GM21447 (cell line): Measurements from ENCODE around the gene ERBIN.
A peak's percentile ranks its signal among the peaks of the same experiment; 100 is the strongest.
"Not testable (repeated sequence)": the region's sequence is repeated elsewhere in the genome, so short reads cannot be mapped to it uniquely, and the experiment has no call there.

Experiments used
- ATAC-seq: cut with Tn5 transposase; IDR thresholded peaks from one replicate; pipeline ENCODE4 v1.9.1; 2021; ENCODE audit not compliant: unreplicated experiment

Gene ERBIN

DNA sequence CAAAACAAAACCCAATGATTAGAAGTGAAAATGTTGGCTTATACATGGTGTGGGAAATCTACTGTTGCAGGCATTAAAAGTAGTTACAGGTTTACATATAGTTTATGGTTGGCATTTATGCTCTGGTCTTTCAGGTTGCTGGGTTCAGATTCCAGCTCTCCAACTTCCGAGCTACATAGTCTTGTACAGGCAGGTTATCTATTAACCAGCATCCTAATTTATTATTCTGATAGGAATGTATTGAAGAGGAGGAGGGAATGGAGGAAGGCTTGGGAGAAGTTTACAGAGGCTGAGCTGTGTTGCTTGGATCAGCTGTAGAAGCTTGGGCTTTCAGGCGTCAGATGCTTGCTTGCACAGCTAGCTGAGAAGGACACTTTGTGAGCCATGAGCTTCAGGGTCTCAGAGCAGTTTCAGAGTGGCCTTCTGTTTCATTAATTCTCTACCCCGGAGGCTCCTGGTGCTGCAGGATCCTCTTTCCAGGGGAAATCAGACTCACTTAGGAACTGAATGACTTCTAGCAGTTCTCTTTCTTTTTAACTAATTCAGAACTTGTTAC lies 11.7 kb upstream of the ERBIN start:
- ATAC-seq: no peak

DNA sequence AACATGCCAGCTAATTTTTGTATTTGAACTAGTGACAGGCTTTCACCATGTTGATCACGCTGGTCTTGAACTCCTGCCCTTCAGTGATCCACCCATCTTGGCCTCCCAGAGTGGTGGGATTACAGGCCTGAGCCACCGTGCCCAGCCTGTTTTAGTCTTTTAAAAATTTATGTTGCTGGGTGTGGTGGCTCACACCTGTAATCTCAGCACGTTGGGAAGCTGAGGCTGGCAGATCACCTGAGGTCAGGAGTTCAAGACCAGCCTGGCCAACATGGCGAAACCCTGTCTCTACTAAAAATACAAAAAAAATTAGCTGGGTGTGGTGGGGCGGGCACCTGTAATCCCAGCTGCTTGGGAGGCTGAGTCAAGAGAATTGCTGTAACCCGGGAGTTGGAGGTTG lies 10.7 kb upstream of the ERBIN start:
- not testable (repeated sequence) for ATAC-seq

DNA sequence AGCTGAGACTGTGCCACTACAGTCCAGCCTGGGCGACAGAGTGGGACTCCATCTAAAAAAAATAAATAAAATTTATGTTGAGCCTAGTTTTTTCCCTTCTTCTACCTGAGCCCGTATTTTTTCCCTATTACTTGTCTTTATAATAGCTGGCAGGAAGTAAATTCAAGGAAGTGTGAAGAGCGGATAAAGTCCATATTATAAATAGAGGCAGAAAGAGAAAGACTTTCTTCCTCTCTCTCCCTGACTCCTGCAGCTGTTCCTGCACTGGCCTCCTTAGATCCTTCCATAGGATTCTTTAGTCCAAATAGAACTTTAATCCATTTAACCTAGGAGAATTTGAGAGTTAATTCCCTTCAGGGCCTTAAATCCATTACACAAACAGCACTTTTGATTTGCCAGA lies 10.3 kb upstream of the ERBIN start:
- ATAC-seq: no peak

DNA sequence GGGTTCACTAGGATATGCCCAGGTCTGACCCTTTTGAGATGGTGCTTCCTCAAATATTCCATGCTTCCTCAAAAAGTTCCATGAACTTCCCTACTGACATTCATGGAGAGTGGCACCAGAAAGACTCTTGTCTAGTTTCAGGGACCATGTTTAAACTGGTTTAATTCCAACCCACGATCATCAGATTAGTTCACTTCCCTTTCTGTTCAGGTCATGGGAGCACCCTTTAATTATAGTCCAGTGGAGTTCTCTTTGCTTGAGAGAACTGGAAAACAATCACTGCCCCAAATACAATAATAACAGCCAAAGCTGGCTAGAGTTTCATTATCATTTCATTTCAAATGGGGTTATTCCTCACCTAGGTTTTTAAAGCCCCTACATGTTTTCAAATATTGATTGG lies 9.7 kb upstream of the ERBIN start:
- ATAC-seq: no peak

DNA sequence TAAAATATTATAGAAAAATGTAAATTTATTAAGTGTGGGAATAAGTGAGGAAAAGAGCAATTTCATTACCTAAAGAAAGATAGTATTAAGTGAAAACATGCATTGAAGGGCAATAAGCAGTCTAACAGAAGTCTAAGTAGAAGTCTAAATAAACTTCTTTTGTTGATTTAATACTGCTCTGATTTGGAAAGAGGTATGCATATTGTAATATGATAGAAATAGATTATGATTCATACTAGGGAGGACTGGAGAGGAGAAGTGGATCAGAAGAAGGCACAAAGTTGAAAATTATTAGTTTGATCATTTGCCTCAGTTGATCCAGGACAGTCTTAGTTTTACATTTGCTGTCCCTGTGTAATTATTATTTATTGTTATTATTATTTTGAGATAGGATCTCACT lies 6.6 kb upstream of the ERBIN start:
- no peak for ATAC-seq

DNA sequence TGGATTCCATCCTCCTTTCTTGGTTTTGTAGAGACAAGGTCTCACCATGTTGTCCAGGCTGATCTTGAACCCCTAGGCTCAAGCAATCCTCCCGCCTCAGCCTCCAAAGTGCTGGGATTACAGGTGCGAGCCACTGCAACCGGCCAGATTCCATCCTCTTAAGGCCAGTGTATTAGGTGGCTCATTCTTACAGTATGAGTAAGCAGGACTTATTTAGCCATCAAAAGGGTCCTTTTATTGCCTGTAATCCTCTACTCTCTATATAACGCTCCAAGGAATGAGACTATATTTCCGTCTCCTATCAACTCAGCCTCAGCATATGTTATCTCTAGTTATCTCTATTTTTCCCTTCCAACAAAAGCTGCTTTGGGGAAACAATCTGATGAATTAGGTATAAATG lies 3.0 kb upstream of the ERBIN start:
- ATAC-seq: no peak

DNA sequence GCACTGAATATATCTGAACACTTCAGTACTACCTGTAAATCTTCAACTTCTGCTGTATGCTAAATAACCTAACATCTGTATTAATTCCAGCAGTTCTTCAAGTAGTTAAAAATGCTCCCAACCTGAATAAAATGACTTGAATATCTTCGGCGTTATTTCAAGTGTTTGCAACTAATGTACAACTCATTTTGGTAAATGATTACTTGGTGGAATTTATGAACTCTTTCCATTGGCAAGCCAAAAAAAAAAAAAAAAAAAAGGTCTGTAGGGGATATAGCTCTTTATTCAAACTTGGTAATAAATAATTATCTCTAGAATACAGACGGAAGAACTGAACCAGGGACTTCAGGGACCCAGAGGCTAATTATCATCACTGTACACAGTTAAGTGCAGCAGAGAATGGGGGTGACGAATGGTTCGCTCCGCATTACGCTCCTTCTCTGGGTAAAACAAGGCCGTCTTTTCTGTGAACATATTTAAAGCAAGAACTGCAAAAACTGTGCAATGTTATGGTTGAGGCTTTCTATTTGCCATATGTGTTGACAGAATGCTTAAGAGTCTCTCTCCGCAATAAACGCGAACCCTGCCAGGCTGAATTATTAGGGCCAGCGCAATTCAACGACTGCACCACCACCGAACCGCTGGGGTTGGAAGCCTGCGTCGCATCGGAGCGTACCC lies 1.9 kb upstream of the ERBIN start:
- ATAC-seq: no peak

DNA sequence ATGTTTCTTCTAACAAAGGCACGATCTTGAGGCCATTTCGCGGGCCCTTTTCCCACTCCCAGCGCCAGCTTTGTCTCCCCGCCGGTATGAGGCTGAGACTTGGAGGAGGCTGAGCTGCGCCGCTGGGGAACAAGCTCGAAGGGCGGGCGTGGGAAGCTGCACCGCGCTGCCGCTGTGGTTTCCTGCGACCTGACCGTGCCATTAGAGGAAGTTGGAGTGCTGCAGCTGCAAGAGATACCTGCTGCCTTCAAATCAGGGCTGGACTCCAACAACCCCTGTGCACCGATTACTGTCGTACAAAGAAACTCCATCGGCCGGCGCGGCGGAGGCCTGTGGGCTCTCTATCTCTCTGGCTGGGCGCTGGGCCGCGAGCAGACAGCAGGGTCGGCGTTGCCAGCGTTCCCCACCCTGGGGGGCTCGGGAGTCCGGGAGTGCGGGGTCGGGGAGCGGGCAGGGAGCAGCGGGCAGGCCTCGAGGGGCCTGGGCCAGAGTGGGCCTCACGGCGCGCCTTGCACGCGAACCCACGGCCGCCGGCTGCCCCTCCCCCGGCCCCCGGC lies 1.3 kb upstream of the ERBIN start:
- peak; percentile 68 for ATAC-seq

DNA sequence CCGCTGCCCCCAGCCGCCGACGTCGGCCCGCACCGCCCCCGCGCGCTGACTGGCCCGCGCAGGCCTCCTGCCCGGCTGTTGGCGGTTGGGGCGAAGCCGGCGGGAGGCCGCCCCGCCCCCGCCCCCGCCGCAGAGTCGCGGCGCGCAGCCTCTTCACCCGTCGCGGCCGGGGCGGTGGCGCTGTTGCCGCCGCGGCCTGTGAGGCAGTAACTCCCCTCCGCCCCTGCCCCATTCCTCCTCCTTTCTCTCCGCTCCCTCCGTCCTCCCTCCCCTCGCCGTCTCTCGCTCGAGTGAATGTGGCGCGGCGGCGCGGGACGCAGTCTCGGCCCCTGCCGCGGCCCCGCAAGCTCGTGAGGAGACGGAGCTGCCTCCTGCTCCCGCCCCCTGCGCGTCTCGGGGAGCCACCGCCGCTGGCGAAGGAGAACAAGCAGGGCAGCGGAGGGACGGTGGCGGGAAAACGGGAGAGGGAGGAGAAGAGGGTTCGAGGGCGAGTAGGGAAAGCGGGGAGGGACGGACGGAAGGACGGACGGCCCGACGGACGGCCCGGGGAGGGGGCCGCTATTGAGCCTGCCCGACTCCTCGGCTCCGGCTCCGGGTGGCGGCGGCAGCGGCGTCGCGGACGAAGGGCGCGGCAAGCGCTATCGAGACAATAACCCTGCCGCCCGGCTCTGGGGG lies 637 bp upstream of the ERBIN start:
- peak; percentile 49 for ATAC-seq

DNA sequence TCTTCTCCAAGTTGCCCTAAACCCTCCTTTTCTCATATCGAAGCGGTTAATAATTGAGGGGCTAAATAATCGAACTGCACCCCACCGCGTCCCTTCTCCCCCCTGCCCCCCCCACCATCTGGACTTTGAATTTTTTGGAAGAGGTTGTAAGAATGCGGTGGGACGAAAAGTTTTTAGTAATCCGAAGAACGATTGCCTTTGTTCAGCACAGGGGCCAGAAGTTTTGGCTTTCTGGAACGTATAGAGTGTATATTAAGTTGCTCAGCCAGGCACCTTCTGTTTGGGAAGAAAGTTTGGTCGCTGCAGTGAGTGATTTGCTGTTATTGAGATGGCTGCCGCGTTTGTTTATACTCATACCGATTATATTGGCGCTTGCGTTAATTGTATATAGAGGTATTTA lies 518 bp downstream of the ERBIN start:
- ATAC-seq: no peak

DNA sequence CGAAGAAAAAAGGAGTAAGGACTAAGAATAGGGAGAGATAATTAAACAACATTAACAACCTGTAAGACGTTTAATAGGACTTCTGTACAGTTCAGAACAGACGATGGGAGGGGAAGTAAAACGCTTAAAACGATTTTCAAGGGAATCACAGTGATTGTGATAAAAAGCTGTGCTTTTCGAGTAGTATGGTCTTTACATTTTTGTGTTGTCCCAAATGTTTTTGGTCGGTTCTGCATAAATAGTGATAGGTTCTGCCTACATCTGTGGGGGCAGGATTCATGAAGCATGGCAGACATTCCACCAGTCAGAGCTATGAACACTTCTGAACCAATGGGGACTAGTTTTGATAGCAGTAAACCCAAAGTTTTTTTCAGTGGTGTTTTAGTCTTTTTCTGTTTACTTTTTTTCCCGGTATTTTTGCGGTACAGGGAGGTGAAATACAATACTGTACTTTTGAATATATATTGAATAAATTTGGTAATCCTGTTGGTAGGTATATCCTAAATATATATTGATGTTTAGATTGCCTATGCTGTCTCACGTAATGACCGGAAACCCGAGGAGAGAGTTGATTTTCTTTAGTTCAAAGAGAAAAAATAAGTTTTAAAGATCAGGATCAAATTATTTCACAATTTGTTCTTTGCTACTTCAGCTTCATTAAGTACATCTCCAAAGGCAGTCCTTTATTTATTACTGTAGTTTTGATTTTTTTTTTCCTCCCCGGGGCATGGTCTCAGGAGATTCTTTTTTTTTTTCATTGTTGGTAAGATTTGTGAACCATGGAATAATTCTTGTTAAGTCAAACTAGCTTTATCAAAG lies 1.3 kb downstream of the ERBIN start:
- peak; percentile 18 for ATAC-seq

DNA sequence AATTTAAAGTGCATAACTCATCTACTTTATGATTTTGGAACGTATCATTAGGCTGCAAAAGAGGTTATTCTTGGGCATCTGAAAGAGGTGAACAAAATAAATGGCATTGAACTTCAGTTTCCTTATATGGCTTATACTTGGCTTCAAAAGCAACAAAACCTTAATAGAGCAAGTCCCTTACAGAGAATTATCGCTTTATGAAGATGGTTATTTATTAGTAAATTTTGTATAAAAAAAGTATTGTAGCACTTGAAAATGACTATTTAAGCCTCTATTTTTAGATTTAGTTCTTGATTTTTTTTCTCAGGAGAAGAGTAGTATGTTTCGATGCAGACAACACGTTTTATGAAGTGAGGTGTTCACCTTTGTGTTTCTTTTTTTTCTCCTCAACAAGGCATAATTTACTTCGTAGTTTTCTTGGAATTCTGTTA lies 2.0 kb downstream of the ERBIN start:
- ATAC-seq: no peak

DNA sequence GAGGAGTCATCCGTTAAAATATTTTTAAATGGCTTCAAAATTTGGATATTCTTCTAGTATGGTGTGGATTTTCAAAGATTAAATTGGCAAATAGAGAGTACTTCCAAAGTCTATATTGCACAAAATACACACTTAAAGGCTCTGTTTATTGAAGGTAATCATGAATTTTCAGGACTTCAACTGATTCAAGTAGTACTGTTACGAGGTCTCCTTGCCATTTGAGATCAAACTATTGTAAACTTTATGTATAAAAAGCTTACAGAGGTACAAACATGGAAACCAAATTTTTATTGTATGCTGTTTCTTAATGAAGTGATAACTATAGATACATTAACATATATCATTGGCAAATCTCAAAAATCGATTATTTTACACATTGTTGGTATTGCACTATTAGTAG lies 2.5 kb downstream of the ERBIN start:
- ATAC-seq: no peak

DNA sequence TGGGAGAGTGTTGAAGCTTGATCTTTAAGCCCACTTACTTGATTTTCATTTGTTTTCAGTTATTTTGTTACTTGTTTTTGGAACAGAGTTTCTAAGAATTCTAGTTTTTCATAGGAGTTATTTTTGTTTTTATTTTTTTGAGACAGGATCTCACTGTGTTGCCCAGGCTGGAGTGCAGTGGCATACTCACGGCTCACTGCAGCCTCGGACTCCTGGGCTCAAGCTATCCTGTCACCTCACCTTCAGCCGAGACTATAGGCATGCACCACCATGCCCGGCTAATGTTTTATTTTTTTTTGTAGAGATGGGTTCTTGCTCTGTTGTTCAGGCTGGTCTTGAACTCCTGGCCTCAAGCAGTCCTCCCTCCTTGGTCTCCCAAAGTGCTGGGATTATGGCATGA lies 6.3 kb downstream of the ERBIN start:
- no peak for ATAC-seq

DNA sequence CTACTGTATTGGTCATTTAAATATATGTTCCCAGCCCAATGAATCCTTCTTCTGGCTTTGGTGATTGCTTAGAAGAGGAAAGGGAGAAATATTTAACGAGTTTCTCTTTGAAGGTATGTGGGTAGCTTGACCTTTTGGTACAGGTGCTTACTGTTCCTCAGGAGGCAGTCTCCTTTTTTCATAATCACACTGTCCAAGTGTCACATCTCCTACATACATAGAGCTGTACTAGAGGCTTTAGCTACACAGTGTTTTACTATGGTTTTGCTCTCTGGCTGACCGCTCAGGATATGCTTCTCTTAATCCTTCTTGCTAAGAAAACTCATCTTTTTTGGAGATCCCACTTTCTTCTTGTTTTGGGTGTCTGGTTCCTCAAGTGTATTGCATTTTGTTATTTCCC lies 6.9 kb downstream of the ERBIN start:
- ATAC-seq: no peak

DNA sequence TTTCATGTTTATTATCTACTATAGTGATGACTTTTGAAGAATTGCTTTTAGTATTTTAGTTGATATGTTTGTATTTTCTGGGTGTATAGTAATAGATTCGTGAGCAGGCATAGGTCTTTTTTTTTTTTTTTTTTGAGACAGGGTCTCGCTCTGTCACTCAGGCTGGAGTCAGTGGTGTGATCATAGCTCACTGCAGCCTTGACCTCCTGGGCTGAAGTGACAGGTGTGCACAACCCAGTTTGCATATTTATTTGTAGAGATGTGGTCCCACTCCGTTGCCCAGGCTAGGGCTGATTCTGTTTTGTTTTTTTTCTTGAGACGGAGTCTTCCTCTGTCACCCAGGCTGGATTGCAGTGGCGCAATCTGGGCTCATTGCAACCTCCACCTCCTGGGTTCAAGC lies 11.9 kb downstream of the ERBIN start:
- peak; percentile 87 for ATAC-seq

DNA sequence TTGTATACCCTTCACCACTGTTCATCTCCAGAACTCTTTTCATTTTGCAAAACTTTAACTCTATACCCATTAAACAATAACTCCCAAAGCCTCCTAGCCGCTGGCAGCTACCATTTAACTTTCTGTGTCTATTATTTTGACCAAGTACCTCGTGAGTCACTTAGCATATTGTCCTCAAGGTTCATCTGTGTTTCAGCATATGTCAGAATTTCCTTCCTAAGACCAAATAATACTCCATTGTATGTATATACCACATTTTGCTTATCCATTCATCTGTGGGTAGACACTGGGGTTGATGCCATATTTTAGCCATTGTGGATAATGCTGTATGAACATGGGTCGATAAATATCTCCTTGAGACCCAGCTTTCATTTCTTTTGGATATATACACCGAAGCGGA lies 17.4 kb downstream of the ERBIN start:
- ATAC-seq: no peak

DNA sequence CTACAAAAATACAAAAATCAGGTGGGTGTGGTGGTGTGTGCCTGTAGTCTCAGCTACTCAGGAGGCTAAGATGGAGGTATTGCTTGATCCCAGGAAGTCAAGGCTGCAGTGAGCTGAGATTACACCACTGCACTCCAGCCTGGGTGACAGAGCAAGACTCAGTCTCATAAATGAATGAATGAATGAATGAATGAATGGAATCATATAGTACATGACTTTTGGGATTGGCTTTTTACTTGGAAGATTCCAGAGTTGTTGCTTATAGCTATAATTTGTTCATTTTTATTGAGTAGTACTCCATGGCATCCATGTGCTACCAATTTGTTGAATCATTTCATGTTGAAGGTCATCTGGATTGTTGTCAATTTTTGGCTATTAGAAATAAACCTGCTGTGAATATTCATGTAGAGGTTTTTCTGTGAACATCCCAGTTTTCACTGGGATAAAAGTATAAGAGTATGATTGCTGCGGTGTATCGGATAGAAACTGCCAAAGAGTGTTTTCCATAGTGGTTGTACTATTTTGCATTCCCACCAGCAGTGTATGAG lies 19.9 kb downstream of the ERBIN start:
- ATAC-seq: no peak

DNA sequence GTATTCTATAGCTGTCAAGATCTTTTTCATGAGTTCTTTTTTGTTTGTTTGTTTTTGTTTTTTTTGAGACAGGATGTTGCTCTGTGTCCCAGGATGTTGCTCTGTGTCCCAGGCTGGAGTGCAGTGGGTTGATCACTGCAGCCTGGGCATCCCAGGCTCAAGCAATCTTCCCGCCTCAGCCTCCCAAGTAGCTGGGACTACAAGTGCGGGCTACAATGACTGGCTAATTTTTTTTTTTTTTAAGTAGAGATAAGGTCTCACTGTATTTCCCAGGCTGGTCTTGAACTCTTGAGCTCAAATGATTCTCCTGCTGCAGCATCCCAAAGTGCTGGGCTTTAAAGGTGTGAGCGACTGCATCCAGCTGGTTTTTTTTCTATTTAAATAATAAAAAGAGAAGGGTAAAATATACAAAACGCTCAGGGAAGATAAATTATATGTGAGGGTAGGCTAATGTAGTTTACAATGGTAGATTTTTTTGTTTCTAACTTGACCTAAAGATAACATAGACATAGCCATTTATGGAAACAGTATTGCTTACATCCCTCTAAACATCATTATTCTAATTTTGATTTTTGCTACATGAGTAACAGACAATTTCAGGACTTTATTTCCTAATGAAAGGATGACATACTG lies 21.9 kb downstream of the ERBIN start:
- no peak for ATAC-seq

DNA sequence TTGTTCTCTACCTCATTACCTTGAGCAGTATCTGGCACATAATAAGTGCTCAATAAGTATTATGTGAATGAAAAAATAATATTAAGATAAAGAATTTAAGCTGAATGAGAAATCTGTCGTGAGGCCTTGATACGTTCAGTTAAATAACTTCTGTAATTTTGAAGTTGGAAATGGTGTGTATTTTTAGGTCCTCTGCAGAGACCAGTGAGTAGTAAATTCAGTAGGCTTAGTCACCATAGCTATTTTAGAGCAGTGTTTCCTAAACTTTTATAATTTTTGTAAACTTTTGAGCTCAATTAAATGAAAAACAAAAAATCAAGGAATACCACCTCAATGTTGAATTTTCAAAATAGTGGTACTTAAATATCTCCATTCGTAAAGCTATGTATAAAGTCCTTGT lies 25.0 kb downstream of the ERBIN start:
- no peak for ATAC-seq

DNA sequence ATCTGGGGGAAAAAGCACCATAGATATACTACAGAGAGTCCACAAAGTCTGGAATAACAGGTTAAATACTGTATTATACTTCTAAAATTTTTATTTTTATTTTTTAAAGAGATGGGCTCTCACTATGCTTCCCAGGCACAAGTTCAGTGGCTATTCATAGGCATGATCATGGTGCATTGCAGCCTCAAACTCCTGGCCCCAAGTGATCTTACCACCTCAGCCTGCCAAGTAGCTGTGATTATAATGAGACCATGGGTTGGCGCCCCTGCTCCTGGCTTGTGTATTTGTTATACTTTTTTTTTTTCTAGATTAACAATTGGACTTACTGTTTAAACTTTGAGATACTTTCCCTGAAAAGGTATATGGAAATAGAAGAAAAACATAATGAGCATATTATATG lies 25.9 kb downstream of the ERBIN start:
- no peak for ATAC-seq
